ENCODE data around the gene RBM39. TPM values are rescaled to one million over a fixed set of nuclear protein-coding genes. Genes with fewer than 3 reads are reported as not detected.
"Not testable (repeated sequence)": the region's sequence is repeated elsewhere in the genome, so short reads cannot be mapped to it uniquely, and the experiment has no call there.

RBM39 gene
- total RNA-seq, 1 donor, result 1,157 TPM

DNA sequence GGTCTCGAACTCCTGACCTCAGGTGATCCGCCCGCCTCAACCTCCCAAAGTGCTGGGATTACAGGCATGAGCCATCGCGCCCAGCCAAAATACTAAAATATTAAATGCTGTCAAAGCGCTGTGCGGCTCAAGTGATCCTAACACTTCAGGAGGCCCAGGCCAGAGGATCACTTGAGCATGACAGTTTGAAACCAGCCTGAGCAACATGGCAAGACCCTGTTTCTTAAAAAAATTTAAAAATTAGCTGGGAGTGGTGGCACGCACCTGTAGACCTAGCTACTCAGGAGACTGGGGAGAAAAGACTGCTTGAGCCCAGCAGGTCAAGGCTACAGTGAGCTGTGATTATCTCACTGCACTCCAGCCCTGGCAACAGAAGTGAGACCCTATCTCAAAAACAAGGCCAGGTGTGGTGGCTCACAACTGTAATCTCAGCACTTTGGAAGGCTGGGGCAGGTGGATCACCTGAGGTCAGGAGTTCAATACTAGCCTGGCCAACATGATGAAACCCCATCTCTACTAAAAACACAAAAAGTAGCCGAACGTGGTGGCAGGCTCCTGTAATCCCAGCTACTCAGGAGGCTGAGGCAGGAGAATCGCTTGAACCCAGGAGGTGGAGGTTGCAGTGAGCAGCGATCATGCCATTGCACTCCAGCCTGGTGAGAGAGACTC is 18.3 kb downstream of the RBM39 start:
- not testable (repeated sequence) for H3K27me3 ChIP-seq (ENCODE audit: insufficient read depth, low read length); H3K9me3 ChIP-seq (ENCODE audit: low read depth, low read length); H3K4me3 ChIP-seq (ENCODE audit: low read length)
- H3K4me1 ChIP-seq (ENCODE audit: insufficient read depth, low read length), result peaks cover 22% of the 10 kb centered on the region

DNA sequence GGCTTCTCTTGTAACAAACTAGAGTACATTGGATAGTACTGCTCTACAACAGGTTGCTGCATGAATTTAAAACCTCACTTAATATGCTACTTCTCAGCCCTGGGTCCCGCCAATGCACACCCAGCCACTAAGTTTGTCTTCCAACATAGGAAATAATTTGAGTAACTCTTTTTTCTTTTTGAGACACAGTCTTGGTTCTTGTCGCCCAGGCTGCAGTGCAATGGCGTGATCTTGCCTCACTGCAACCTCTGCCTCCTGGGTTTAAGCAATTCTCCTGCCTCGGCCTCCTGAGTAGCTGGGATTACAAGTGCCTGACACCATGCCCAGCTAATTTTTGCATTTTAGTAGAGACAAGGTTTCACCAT is 18.8 kb downstream of the RBM39 start:
- H3K9me3 ChIP-seq (ENCODE audit: low read depth, low read length); H3K4me3 ChIP-seq (ENCODE audit: low read length); H3K27me3 ChIP-seq (ENCODE audit: insufficient read depth, low read length): not testable (repeated sequence)
- H3K4me1 ChIP-seq (ENCODE audit: insufficient read depth, low read length), result peaks cover 22% of the 10 kb centered on the region

DNA sequence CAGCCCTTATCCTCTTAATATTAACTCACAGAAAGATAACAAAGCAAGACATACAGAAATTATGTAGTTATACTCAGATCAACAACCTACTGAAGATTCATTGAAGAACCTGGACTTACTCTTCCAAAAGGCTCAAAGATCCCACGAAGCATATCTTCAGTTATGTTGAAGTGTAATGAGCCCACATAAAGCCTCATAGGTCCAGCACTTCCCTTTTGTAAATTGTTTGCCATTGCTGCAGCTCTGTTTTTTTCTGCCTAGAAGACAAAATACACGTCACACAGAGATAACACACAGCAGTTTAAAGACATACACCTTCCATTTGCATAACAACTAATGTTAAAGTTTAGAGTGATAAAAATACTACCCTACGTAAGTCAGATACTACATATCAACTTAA is 20.4 kb downstream of the RBM39 start:
- H3K9me3 ChIP-seq (ENCODE audit: low read depth, low read length), result no peaks in the 10 kb centered on the region
- no peak overlapping the region for H3K4me3 ChIP-seq (ENCODE audit: low read length)
- H3K27me3 ChIP-seq (ENCODE audit: insufficient read depth, low read length), result no peaks in the 10 kb centered on the region
- H3K4me1 ChIP-seq (ENCODE audit: insufficient read depth, low read length), result peaks cover 16% of the 10 kb centered on the region

DNA sequence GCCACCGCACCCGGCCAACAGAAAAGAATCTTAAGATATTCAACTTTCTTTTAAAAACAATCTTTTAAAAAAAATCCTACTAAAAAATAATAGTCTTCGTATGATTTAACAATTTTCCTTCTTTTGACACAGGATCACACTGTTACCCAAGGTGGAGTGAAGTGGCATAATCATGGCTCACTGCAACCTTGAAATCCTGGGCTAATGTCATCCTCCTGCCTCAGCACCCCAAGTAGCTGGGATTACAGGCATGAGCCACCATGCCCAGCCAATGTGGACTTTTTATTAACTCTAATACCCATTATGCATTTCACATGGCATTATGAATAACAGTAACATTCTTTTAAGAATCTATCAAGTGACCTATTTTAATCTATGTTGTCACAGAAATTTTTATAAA is 20.8 kb downstream of the RBM39 start:
- H3K4me3 ChIP-seq (ENCODE audit: low read length), result no peak overlapping the region
- H3K27me3 ChIP-seq (ENCODE audit: insufficient read depth, low read length), result no peaks in the 10 kb centered on the region
- peaks cover 16% of the 10 kb centered on the region for H3K4me1 ChIP-seq (ENCODE audit: insufficient read depth, low read length)
- no peaks in the 10 kb centered on the region for H3K9me3 ChIP-seq (ENCODE audit: low read depth, low read length)

DNA sequence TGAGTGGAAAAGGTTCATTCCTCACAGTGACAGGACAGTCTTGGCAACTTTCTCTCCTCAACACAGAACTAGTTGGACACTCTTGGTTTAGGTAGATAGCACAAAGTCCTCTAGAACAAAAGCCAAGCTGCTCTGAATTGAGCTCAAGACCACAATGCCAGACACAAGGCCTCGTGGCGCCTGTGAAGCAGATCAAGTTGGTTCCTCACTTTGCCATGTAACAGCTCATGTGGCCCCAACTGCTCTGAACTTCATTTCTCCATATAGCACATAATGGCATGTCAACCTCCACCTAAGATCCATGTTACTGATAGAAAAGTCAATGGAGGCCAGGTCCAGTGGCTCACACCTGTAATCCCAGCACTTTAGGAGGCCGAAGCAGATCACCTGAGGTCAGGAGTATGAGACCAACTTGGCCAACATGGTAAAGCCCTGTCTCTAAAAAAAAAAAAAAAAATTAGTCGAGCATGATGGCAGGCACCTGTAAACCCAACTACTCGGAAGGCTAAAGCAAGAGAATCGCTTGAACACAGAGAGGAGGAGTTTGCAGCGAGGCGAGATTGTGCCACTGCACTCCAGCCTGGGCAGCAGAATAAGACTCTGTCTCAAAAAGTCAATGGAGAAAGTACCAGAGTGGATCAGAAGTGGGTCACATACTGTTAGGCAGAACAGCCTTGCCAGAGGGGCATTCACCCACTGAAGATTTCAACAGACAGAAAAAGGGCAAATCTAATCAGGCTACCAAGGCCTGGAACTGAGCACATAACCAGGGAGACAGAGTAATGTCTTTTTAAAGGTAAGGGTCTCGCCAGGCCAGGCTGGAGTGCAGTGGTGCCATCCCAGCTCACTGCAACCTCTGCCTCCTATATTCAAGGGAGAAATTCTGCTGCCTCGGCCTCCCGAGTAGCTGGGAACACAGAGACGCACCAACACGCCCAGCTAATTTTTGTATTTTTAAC is 21.6 kb downstream of the RBM39 start:
- Histone ChIP-seq H3K9me3 (ENCODE audit: low read depth, low read length) (no peaks in the 10 kb centered on the region), H3K27me3 (ENCODE audit: insufficient read depth, low read length) (no peaks in the 10 kb centered on the region), H3K4me3 (ENCODE audit: low read length) (no peak overlapping the region), H3K4me1 (ENCODE audit: insufficient read depth, low read length) (peaks cover 16% of the 10 kb centered on the region)

DNA sequence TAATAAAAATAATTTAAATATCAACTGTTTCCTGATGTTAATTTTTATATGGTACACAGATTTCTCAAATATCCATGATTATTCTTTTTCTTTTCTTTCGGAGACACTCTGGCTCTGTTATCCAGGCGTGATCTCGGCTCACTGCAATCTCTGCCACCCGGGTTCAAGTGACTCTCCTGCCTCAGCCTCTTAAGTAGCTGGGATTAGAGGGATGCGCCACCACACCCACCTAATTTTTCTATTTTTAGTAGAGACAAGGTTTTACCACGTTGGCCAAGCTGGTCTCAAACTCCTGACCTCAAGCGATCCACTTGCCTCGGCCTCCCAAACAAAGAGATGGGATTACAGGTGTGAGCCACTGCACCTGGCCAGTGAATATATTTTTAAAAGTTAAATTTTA is 22.3 kb downstream of the RBM39 start:
- no peaks in the 10 kb centered on the region for H3K9me3 ChIP-seq (ENCODE audit: low read depth, low read length)
- H3K4me3 ChIP-seq (ENCODE audit: low read length), result no peak overlapping the region
- peaks cover 16% of the 10 kb centered on the region for H3K4me1 ChIP-seq (ENCODE audit: insufficient read depth, low read length)
- H3K27me3 ChIP-seq (ENCODE audit: insufficient read depth, low read length), result no peaks in the 10 kb centered on the region

DNA sequence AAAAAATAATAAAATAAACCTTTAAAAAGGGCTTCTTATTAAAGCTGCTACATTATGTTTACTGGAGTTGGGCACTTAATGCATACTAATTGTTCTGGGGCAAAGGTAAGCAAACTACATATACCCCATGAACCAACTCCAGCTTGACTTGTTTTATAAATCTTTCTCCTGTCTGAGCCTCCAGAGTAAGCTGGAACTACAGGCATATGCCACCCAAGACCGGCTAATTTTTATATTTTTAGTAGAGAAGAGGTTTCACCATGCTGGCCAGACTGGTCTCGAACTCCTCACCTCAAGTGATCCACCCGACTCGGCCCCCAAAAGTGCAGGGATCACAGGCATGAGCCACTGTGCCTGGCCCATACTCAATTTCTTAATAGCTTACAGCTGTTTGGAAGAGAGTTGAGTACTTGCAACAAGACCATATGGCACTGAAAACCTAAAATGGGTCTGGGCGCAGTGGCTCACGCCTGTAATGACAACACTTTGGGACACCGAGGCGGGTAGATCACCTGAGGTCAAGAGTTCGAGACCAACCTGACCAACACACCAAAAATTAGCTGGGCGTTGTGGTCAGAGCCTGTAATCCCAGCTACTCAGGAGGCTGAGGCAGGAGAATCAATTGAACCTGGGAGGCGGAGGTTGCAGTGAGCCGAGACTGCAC is 23.0 kb downstream of the RBM39 start:
- Histone ChIP-seq H3K4me1 (ENCODE audit: insufficient read depth, low read length) (peaks cover 16% of the 10 kb centered on the region), H3K4me3 (ENCODE audit: low read length) (no peak overlapping the region), H3K27me3 (ENCODE audit: insufficient read depth, low read length) (no peaks in the 10 kb centered on the region), H3K9me3 (ENCODE audit: low read depth, low read length) (no peaks in the 10 kb centered on the region)

DNA sequence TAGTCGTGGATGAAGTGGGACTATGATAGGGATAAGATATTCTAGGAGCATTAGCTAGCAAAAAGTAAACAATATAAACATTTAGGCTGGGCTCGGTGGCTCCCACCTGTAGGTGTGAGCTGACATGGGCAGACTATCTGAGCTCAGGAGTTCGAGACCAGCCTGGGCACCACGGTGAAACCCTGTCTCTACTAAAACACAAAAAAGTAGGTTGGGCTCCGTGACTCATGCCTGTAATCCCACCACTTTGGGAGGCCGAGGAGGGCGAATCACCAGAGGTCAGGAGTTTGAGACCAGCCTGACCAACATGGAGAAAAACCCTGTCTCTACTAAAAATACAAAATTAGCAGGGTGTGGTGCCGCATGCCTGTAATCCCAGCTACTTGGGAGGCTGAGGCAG is 23.7 kb downstream of the RBM39 start:
- not testable (repeated sequence) for H3K27me3 ChIP-seq (ENCODE audit: insufficient read depth, low read length); H3K9me3 ChIP-seq (ENCODE audit: low read depth, low read length); H3K4me1 ChIP-seq (ENCODE audit: insufficient read depth, low read length); H3K4me3 ChIP-seq (ENCODE audit: low read length)

DNA sequence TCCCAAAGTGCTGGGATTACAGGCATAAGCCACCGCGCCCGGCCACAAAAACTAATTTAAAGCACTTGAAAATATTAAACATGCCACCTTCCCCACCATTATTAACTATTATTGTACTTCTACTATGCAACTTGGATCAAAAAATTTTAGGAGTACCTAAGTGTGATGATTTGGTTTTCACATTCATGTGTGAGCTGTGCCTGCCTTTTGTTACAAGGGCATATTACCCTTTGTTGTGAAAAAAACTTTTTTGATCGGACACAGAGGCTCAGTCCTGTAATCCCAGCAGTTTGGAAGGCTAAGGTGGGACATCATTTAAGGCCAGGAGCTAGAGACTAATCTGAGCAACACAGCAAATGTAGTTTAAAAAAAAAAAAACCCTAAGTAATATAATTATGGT is 25.7 kb downstream of the RBM39 start:
- H3K27me3 ChIP-seq (ENCODE audit: insufficient read depth, low read length), result no peaks in the 10 kb centered on the region
- no peaks in the 10 kb centered on the region for H3K9me3 ChIP-seq (ENCODE audit: low read depth, low read length)
- H3K4me1 ChIP-seq (ENCODE audit: insufficient read depth, low read length), result peaks cover 14% of the 10 kb centered on the region
- no peak overlapping the region for H3K4me3 ChIP-seq (ENCODE audit: low read length)

DNA sequence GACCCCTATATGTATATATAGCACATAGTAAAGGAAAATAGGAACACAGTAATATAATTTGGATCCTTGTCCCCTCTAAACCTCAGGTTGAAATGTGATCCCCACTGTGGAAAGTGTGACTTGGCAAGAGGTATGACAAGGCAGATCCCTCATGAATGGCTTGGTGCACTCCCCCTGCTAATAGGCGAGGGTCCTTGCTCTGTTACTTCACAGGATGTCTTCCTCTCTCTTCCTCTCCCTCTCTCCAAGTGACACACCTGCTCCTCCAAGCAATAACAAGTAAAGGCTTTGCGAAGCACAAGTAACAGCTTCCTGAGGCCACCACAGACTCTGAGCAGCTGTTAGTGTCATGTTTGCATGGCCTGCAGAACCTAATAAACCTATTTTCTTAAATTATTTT is 26.4 kb downstream of the RBM39 start:
- Histone ChIP-seq H3K4me3 (ENCODE audit: low read length) (no peak overlapping the region), H3K4me1 (ENCODE audit: insufficient read depth, low read length) (peaks cover 14% of the 10 kb centered on the region), H3K27me3 (ENCODE audit: insufficient read depth, low read length) (no peaks in the 10 kb centered on the region), H3K9me3 (ENCODE audit: low read depth, low read length) (no peaks in the 10 kb centered on the region)

DNA sequence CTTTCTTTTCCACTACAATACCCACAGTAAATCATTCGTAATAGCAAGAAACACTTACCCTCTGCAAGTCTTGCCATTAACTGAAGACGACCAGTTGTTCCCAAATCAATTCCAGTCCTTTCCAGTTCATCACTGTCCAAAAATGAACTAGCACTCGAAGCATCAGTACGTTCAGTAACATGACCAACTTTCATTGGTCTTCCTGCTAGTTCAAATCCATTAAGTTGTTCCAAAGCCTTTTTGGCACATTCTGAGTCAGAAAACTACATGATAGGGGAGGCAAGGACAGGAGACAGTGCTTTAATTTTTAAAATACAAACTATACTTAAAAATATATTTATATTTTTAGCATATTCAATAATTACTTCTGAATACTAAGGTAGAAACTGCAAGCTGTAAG is 27.9 kb downstream of the RBM39 start:
- Histone ChIP-seq H3K27me3 (ENCODE audit: insufficient read depth, low read length) (no peaks in the 10 kb centered on the region), H3K4me3 (ENCODE audit: low read length) (no peak overlapping the region), H3K4me1 (ENCODE audit: insufficient read depth, low read length) (peaks cover 10% of the 10 kb centered on the region), H3K9me3 (ENCODE audit: low read depth, low read length) (no peaks in the 10 kb centered on the region)

DNA sequence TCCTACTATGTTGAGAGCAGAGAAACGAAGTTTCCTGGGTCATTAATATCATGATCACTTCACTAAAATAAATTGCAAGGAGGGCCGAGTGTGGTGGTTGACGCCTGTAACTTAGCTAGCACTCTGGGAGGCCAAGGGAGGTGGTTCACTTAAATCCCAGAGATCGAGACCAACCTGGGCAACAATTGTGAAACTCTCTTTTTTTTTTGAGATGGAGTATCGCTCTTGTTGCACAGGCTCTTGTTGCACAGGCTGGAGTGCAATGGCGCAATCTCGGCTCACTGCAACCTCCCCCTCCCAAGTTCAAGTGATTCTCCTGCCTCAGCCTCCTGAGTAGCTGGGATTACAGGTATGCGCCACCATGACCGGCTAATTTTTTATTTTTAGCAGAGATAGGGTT is 28.9 kb downstream of the RBM39 start:
- not testable (repeated sequence) for H3K4me3 ChIP-seq (ENCODE audit: low read length); H3K9me3 ChIP-seq (ENCODE audit: low read depth, low read length); H3K27me3 ChIP-seq (ENCODE audit: insufficient read depth, low read length)
- peaks cover 11% of the 10 kb centered on the region for H3K4me1 ChIP-seq (ENCODE audit: insufficient read depth, low read length)

DNA sequence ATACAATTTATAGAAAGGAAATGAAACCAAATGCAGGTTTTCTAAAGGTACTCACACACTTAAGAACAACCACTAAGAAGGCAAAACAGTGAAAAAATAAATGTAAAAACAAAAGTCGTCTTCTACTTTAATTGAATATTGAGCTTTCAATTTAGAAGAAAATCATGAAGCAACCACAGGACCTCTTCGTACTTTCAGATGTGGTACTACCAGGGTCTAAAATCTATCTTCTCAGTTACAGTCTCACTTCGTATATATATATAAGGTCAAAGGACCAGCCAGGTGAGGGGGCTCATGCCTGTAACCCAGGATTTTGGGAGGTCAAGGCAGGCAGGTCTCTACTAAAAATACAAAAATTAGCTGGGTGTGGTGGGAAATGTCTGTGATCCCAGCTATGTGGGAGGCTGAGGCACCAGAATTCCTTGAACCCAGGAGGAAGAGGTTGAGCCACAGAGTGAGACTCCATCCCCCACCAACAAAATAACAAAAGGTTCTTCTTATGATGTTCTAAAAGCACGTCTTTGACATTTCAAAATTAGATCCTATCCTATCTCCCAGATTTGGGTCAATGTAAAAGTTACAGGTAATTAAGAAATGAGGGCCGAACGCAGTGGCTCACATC is 30.4 kb downstream of the RBM39 start:
- Histone ChIP-seq H3K4me3 (ENCODE audit: low read length) (no peak overlapping the region), H3K4me1 (ENCODE audit: insufficient read depth, low read length) (peaks cover 11% of the 10 kb centered on the region), H3K27me3 (ENCODE audit: insufficient read depth, low read length) (no peaks in the 10 kb centered on the region), H3K9me3 (ENCODE audit: low read depth, low read length) (no peaks in the 10 kb centered on the region)

DNA sequence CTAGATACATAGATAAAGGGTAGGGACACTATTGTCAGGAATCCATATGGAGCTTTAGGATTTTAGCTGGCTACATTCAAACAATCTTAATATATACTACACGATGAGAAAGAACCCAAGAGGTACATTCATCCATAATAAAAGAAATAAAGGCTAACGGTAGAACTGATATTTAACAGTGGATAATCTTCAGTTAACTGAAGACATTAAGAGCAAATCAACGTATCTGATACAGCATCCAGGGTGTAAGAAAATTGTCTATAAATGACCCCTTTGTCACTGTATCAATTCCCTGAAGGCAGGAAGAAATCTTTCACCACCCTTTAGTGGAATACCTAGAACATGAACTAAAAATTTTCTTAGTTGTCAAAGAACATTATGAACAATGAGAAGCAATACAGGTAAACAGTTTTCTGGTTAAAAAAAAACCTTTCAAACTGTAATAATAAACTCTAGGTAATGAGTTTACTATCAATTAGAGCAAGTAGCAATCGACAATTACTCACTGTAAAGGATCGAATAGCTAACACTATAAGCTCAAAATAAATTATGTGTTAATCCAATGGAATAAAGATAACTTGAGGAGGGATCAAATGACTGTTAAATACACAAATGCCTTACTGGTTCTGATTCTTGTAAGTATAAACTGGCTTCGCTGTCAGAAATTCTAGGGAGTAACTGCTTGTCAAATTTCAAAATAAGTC is 31.0 kb downstream of the RBM39 start:
- Histone ChIP-seq H3K9me3 (ENCODE audit: low read depth, low read length) (no peaks in the 10 kb centered on the region), H3K4me1 (ENCODE audit: insufficient read depth, low read length) (peaks cover 11% of the 10 kb centered on the region), H3K27me3 (ENCODE audit: insufficient read depth, low read length) (no peaks in the 10 kb centered on the region), H3K4me3 (ENCODE audit: low read length) (no peak overlapping the region)
